Erythroblast (primary cell): ENCODE results near the gene CACNA1S.

Experiments used
- GATA1 ChIP-seq: IDR thresholded peaks from 2 replicates; pipeline ENCODE4 v1.6.1; 2011; ENCODE audit warnings: low read depth, mild to moderate bottlenecking, control low read depth, low read length, moderate library complexity
- POLR2A ChIP-seq: IDR thresholded peaks from 2 replicates; pipeline ENCODE4 v1.6.1; 2011; ENCODE audit warnings: mild to moderate bottlenecking, low read length

GRCh38 chr1:201006450-201006849 lies 105.8 kb downstream of the CACNA1S start:
- TF ChIP-seq POLR2A, result no peak
- no peak for TF ChIP-seq GATA1
